Breast epithelium (tissue), 3 donors: ENCODE measurements around the gene FAM168A.

Experiments
- POLR2A ChIP-seq: fragments of 450-650 bp; IDR thresholded peaks from one replicate; pipeline ENCODE4 v1.6.1; 2016; ENCODE audit warnings: antibody characterized with exemption, mild to moderate bottlenecking, moderate library complexity
- POLR2AphosphoS5 ChIP-seq, 3 donors: sonication (generic); formaldehyde crosslinking; IDR thresholded peaks; one replicate each; pipeline ENCODE4 v1.6.1; 2017; ENCODE audit warnings: antibody characterized with exemption in 3 of 3
- TF ChIP-seq, protein P1 (sequence below), 3 donors: fragments of 450-650 bp; IDR thresholded peaks; one replicate each; pipeline ENCODE4 v1.5.1; 2016 to 2017; ENCODE audit warnings: antibody characterized with exemption in 3 of 3, mild to moderate bottlenecking in 3 of 3, moderate library complexity in 3 of 3

DNA sequence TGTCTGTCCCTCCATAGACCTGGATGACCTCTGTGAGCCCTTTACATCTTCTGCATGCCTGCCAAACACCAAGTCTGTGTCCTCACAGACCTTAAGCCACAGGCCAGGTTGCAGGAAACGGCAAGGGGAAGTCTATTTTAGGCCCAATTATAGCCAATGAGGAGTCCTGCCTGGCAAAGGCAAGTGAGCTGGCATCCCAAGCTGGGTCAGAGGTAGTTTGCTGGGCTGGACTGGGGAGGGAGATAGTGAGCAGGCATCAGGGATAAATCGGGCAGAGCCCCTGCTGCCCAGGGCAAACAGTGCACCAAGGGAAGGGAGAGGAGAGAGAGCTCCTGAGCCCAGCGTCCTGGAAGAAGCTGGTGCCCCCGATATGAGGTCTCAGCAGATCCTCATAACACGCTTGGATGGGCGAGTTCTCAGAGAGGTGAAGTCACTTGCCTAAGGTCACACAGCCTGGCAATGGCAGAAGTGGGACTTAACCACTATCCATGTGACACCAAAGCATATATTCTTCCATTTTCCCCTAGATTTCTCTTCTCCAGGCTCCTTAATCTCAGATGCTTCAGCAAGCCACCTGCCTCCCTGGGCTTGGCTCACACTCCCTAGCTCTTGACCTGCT is 225.4 kb downstream of the FAM168A start:
- TF ChIP-seq, protein P1, sequence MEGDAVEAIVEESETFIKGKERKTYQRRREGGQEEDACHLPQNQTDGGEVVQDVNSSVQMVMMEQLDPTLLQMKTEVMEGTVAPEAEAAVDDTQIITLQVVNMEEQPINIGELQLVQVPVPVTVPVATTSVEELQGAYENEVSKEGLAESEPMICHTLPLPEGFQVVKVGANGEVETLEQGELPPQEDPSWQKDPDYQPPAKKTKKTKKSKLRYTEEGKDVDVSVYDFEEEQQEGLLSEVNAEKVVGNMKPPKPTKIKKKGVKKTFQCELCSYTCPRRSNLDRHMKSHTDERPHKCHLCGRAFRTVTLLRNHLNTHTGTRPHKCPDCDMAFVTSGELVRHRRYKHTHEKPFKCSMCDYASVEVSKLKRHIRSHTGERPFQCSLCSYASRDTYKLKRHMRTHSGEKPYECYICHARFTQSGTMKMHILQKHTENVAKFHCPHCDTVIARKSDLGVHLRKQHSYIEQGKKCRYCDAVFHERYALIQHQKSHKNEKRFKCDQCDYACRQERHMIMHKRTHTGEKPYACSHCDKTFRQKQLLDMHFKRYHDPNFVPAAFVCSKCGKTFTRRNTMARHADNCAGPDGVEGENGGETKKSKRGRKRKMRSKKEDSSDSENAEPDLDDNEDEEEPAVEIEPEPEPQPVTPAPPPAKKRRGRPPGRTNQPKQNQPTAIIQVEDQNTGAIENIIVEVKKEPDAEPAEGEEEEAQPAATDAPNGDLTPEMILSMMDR (IDR thresholded peaks at IDR 0.05): no peak
- TF ChIP-seq POLR2A: no peak
- no peak for TF ChIP-seq POLR2AphosphoS5 (IDR thresholded peaks at IDR 0.05)
